Panc1 (cell line): Measurements from ENCODE around the gene CCT5.

Source experiments
- POLR2AphosphoS5 ChIP-seq: IDR thresholded peaks from 2 replicates; pipeline ENCODE4 v1.6.1; 2012; ENCODE audit warnings: mild to moderate bottlenecking, low read depth, low read length, moderate library complexity
- TCF7L2 ChIP-seq: IDR thresholded peaks from 2 replicates; pipeline ENCODE4 v1.6.1; 2011; ENCODE audit warnings: mild to moderate bottlenecking, low read depth, low read length, inconsistent platforms
- TF ChIP-seq, protein P1 (sequence below): fragments of 450-650 bp; IDR thresholded peaks from 2 replicates; pipeline ENCODE4 v1.5.1; 2017; ENCODE audit warnings: mild to moderate bottlenecking

DNA sequence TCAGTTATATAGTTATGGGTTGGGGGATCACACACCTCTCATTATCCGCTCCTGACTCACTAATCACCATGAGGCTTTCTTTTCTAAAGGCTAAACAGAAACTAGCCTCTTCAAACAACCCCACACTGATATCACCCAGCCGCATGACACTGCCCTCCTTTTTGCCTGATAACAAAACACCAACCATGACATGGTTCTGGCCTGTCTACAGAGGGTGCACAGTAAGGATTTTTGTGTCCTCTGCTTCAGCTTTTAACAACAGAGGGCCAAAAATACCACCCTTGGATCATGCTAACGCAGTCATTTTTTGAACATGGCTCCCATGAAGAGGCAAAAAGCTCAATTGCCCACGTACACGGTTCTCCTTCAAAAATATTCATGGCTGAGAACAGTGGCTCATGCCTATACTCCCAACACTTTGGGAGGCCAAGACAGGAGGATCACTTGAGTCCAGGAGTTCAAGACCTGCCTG, 53.7 kb downstream of the CCT5 start:
- TF ChIP-seq, protein P1, sequence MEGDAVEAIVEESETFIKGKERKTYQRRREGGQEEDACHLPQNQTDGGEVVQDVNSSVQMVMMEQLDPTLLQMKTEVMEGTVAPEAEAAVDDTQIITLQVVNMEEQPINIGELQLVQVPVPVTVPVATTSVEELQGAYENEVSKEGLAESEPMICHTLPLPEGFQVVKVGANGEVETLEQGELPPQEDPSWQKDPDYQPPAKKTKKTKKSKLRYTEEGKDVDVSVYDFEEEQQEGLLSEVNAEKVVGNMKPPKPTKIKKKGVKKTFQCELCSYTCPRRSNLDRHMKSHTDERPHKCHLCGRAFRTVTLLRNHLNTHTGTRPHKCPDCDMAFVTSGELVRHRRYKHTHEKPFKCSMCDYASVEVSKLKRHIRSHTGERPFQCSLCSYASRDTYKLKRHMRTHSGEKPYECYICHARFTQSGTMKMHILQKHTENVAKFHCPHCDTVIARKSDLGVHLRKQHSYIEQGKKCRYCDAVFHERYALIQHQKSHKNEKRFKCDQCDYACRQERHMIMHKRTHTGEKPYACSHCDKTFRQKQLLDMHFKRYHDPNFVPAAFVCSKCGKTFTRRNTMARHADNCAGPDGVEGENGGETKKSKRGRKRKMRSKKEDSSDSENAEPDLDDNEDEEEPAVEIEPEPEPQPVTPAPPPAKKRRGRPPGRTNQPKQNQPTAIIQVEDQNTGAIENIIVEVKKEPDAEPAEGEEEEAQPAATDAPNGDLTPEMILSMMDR = no peak
- TF ChIP-seq TCF7L2 (no peak), POLR2AphosphoS5 (no peak)
